Measurements from ENCODE around the gene MRGPRE. TPM values are rescaled to one million over a fixed set of nuclear protein-coding genes. Genes with fewer than 3 reads are reported as not detected.

Gene MRGPRE
- total RNA-seq, 1 experiment from 2014 or later: not detected

DNA sequence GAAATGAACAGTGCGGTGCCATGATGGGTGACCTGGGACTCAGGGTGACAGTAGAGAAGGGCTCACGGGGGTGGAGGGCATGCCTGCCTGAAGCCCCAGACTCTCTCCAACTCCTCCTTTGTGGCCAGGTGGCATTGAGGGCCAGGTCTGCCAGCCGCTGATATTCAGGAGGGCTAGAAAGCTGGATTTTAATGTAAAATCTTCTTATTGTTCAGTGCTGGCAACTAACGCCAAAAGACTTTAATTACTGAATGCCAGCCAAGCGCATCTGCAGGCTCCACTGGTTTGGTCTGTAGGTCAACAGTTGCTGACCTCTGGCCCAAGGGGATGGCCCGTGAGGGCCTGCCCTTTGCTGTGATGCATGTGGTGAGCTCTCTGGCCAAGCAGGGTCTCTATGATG, 23.9 kb downstream of the MRGPRE start:
- no CpG with 5 or more reads among the region's 6 CpGs for WGBS (ENCODE audit: extremely low coverage, insufficient read length, low lambda C conversion rate)
- no peaks in the 10 kb centered on the region for H3K9me3 ChIP-seq (ENCODE audit: control insufficient read depth, low read depth, low read length)
- H4K8ac ChIP-seq (replicated peaks; ENCODE audit: insufficient read length, low read depth, low read length): no peak overlapping the region
- peaks cover 5 to 6% of the 10 kb centered on the region in 2 experiments for H3K4me1 Mint-ChIP-seq
- H2BK120ac ChIP-seq (ENCODE audit: low read depth, low read length, poor library complexity, severe bottlenecking): no peak overlapping the region
- no peak overlapping the region for H3K27ac Mint-ChIP-seq
- H3K4me2 ChIP-seq (ENCODE audit: insufficient read depth, insufficient read length, low read length): no peak overlapping the region
- no peak for DNase-seq
- H3K9me3 Mint-ChIP-seq: peaks cover 0 to 4% of the 10 kb centered on the region in 2 experiments; a peak in 2 of 5 replicates
- no peak overlapping the region for H3K56ac ChIP-seq (ENCODE audit: insufficient read length, low read depth, low read length)
- H2AFZ ChIP-seq (ENCODE audit: low read length): no peak overlapping the region
- no peak overlapping the region for H3K4me3 Mint-ChIP-seq
- no peak overlapping the region for H3K14ac ChIP-seq (ENCODE audit: insufficient read depth, low read length)
- no peak overlapping the region for H3K9ac ChIP-seq (ENCODE audit: extremely low read depth, insufficient read length, low read length)
- no peak overlapping the region for H2AK5ac ChIP-seq (ENCODE audit: insufficient read length, low read length)
- H3K79me1 ChIP-seq (ENCODE audit: insufficient read depth, low read depth, low read length, poor library complexity, severe bottlenecking): no peaks in the 10 kb centered on the region
- H4K5ac ChIP-seq (ENCODE audit: insufficient read length, low read depth, low read length): no peak overlapping the region
- H2BK12ac ChIP-seq (ENCODE audit: insufficient read length, low read depth, low read length): no peak overlapping the region
- H4K91ac ChIP-seq (ENCODE audit: insufficient read length, low read depth, low read length): no peak overlapping the region
- H2BK5ac ChIP-seq (ENCODE audit: insufficient read length, low read length): no peak overlapping the region
- peaks cover 35% of the 10 kb centered on the region for H3K27me3 Mint-ChIP-seq (ENCODE audit: low read depth)
- H4K20me1 ChIP-seq (ENCODE audit: control insufficient read depth, insufficient read depth, insufficient read length): peaks cover 2% of the 10 kb centered on the region
- no peak overlapping the region for H3K23ac ChIP-seq (ENCODE audit: insufficient read length, low read depth, low read length)
- H3K36me3 Mint-ChIP-seq (ENCODE audit: insufficient read depth in 1 of 3, low read depth in 3 of 3): no peaks in the 10 kb centered on the region
- no peak overlapping the region for H3K18ac ChIP-seq (ENCODE audit: insufficient read length, low read depth, low read length)
- no peak overlapping the region for H2BK15ac ChIP-seq (ENCODE audit: low read depth, low read length)
- no peak overlapping the region for H3K27ac ChIP-seq (ENCODE audit: insufficient read length, low read depth, low read length)
- no peak overlapping the region for H3K4ac ChIP-seq (ENCODE audit: low read depth, low read length)
- H3K23me2 ChIP-seq (ENCODE audit: insufficient read length, low read depth, low read length, poor library complexity, severe bottlenecking): peaks cover 5% of the 10 kb centered on the region
- H2BK20ac ChIP-seq (ENCODE audit: low read depth, low read length, poor library complexity, severe bottlenecking): no peak overlapping the region
- peaks cover 3% of the 10 kb centered on the region; the same call in 1 of the 2 replicates for H3K27me3 ChIP-seq (ENCODE audit: insufficient read depth, low read length)
- no peak overlapping the region for H3T11ph ChIP-seq (ENCODE audit: low read length)
- no peaks in the 10 kb centered on the region for H3K79me2 ChIP-seq (ENCODE audit: insufficient read depth, low read length)
- TF ChIP-seq, protein P1, sequence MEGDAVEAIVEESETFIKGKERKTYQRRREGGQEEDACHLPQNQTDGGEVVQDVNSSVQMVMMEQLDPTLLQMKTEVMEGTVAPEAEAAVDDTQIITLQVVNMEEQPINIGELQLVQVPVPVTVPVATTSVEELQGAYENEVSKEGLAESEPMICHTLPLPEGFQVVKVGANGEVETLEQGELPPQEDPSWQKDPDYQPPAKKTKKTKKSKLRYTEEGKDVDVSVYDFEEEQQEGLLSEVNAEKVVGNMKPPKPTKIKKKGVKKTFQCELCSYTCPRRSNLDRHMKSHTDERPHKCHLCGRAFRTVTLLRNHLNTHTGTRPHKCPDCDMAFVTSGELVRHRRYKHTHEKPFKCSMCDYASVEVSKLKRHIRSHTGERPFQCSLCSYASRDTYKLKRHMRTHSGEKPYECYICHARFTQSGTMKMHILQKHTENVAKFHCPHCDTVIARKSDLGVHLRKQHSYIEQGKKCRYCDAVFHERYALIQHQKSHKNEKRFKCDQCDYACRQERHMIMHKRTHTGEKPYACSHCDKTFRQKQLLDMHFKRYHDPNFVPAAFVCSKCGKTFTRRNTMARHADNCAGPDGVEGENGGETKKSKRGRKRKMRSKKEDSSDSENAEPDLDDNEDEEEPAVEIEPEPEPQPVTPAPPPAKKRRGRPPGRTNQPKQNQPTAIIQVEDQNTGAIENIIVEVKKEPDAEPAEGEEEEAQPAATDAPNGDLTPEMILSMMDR (conservative IDR thresholded peaks at IDR 0.05): no peak
- no peaks in the 10 kb centered on the region for H3K4me1 ChIP-seq (ENCODE audit: insufficient read depth, low read length)
